Mononuclear cell (primary cell): ENCODE data around the gene LIMS4. TPM values are rescaled to one million over a fixed set of nuclear protein-coding genes. Genes with fewer than 3 reads are reported as not detected.
"Not testable (repeated sequence)": the region's sequence is repeated elsewhere in the genome, so short reads cannot be mapped to it uniquely, and the experiment has no call there.

ENCODE experiments used
- H3K27me3 ChIP-seq: 2 replicates; pipeline ENCODE4 v1.6.0; 2011; ENCODE audit warnings: low read length, control low read depth; ENCODE audit not compliant: insufficient read depth
- H3K4me1 ChIP-seq: 2 replicates; pipeline ENCODE4 v1.5.1; 2011; ENCODE audit warnings: mild to moderate bottlenecking, low read length, control low read depth; ENCODE audit not compliant: insufficient read depth
- H3K4me3 ChIP-seq: 2 replicates; pipeline ENCODE4 v1.5.1; 2011; ENCODE audit warnings: mild to moderate bottlenecking, low read length, moderate library complexity
- H3K9me3 ChIP-seq: 2 replicates; pipeline ENCODE4 v1.5.1; 2011; ENCODE audit warnings: low read depth, mild to moderate bottlenecking, control low read depth, low read length
- total RNA-seq: library from RNA; depleted of rRNA; stranded (reverse); fragments of >200 nt; gene quantifications from one replicate; pipeline ENCODE4 v1.2.3, GENCODE V29; 2012

Gene LIMS4
- total RNA-seq, 1 donor, result 0.10 TPM

DNA sequence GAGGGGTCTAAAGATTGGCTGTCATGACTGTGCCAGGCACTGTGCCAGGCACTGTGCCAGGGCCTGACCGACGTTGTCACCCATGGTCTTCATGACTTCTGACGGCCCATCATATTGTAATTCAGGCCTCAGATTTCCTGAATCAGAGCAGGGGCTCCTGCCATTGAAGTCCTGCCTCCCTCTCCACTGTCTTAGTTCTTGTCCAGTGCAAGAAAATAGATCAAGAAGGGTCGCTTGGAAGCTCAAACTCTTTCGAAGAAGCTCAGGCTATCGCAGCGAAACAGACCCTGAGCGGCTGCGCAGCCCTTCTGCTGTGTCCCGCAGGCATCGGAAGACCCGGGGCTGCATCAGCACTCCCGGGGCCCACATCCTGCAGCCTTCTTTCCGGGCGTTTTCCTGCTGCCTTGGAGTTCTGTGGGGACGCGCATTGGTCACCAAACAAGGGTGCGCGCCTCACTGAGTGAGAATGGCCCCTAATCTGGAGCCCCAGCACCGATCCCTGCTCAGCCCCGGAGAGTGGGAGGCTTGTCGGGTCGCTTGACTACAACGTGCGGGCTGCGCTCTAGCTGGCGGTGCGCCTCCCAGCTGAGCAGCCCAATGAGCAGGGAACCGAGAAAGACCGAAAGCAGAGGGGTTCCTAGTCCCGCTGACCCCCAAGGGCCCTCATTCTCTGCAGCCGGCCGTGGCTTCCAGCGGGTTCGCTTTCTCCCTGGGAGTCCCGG is 49.6 kb downstream of the LIMS4 start:
- not testable (repeated sequence) for H3K4me1 ChIP-seq, H3K9me3 ChIP-seq, H3K4me3 ChIP-seq, H3K27me3 ChIP-seq

DNA sequence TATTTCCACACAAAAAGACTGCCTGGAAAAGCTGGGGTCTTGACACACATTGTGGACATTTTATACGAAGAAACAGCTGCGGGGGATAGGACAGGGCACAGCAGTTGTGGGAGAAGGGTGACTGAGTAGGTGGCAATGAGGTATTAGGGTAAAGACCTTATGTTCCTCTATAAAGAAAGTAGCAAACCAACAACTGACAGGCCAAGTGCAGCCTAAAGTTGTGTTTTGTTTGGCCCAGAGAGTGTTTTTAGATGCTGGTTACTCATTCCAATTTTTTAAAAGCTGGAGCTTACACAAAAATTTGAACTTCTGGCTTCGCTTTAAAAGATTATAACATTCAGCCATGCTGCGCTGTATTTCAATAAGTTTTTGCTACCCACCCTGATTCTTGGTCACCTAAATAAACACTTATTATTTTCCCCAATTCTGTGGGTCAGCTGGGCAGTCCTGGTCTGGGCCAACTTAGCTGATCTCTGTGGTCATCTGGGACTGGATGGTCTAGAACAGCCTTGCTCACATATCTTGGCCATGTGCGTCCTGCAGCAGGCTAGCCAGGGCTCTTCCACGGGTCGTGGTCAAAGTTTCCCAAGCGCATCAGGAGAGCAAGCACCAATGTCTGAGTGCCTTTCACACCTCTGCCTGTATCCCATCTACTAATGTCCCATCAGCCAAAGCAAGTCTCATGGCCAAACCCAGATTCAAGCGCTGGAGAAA is 51.8 kb downstream of the LIMS4 start:
- H3K4me1 ChIP-seq, H3K4me3 ChIP-seq, H3K9me3 ChIP-seq: not testable (repeated sequence)

DNA sequence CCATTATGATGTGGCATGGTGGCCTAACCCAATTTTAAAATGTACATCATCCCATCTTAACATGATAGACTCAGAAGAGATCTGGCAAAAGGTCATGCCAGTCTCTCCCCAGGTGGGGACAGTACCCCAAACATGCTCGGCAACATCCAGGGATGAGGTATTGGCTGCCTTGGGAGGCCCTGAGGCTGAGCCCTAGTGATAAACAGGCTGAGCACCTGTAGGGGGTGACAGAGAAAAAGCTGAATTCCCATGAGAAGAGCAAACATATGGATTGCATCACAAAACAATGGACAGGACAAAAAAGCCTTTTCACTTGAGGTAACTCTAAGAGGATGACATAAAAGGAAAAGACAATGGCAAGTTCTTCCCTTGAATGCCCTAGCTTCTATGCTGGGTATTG is 65.5 kb downstream of the LIMS4 start:
- not testable (repeated sequence) for H3K4me1 ChIP-seq, H3K4me3 ChIP-seq, H3K9me3 ChIP-seq, H3K27me3 ChIP-seq

More for the DNA sequence above, 51.8 kb downstream of the LIMS4 start:
- H3K27me3 ChIP-seq, result not testable (repeated sequence)

DNA sequence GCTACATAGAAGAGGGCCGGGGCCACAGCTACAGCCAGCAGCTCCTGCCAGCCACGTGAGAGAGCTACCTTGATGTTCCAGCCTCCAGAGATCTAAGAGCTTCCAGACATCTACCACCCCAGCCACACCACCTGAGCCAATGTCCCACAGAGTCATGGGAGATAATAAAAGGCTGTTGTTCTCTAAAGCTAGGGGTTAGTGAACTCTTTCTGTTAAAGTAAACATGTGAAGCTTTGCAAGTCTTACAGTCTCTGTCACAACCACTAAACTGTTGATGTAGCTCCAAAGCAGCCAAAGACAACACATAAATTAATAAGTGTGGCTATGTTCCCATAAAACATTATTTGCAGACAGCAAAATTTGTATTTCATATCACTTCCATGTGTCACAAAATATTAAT is 67.6 kb downstream of the LIMS4 start:
- not testable (repeated sequence) for H3K4me3 ChIP-seq, H3K4me1 ChIP-seq, H3K27me3 ChIP-seq, H3K9me3 ChIP-seq

DNA sequence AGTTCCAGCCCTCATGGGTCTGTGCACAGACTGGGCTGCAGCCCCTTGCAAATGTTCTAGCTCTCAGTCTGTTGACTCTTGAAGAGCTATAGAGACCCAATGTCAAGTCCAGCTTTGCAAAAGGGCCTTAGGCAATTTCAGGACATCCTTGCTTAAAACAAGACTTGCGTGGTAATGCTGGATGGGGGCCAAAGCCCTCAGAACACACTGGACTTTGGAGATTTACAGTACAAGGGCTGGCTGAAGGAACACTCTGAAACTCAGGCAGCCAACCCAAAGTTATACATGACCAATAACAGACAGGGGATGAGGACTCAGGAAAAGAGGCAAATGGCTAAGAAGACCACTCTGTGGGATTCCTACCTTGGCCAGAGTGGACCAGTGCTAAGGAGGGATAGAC is 68.4 kb downstream of the LIMS4 start:
- H3K4me3 ChIP-seq, H3K4me1 ChIP-seq, H3K9me3 ChIP-seq, H3K27me3 ChIP-seq: not testable (repeated sequence)

DNA sequence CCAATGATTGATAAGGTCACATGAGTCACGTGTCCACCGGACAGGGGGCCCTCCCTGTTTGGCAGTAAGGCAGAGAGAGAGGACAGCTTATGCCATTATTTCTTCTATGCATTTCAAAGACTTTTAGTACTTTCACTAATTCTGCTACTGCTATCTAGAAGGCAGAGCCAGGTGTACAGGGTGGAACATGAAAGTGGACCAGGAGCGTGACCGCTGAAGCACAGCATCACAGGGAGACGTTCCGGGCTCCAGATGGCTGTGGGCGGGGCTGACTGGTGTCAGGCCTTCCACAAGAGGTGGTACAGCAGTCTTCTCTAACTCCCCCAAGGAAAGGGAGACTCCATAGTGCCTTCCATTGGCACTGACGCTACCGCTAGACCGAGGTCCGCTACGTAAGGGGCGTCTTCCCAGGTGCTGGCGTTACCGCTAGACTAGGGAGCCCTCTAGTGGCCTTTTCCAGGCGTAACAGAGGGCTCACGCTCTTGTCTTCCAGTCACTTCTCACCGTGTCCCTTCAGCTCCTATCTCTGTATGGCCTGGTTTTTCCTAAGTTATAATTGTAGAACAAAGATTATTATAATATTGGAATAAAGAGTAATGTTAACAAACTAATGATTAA is 71.5 kb downstream of the LIMS4 start:
- not testable (repeated sequence) for H3K4me1 ChIP-seq, H3K4me3 ChIP-seq, H3K27me3 ChIP-seq, H3K9me3 ChIP-seq

DNA sequence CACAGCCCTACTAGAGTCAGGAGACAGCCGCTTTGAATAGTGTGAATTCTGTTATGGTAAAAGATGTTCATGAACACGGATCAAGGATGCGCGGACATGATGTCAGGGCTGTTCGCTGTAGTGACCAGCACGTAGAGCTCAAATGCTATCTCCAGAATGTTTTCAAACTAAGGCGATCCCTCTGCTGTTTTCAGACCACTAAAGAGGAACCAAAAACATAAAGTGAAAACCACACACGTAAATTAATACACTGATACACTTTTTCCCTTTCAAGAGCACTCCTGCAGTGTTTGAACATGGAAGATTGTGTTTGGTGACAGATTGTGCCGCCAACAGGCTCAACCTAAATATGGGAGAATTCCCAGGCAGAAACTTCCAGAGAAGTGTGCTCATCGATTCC is 73.2 kb downstream of the LIMS4 start:
- not testable (repeated sequence) for H3K27me3 ChIP-seq, H3K4me1 ChIP-seq, H3K4me3 ChIP-seq, H3K9me3 ChIP-seq

DNA sequence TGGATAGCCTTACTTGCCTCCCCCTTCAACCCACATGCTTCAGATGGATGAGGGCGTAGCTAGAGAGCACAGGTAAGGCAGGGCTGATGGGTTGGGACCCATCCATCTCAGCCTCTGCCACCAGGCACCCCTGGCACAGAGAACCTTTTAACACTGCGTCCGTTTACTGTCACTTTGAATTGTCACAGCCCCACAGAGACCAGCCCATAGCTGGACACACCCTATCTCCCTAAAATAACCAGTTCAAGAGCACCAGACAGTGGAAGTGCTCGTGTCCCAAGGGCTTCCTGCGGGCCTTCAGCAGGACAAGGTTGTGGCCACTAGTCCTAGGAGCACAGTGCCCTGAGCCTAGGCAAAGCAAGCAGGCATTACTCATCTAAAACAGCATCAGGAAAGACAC is 76.6 kb downstream of the LIMS4 start:
- not testable (repeated sequence) for H3K27me3 ChIP-seq, H3K9me3 ChIP-seq, H3K4me1 ChIP-seq, H3K4me3 ChIP-seq

Other genes starting within 250 kb of the LIMS4 start
- gene RGPD6, start 104.4 kb upstream of the LIMS4 start, total RNA-seq, result 103 TPM
- gene BUB1, start 205.2 kb upstream of the LIMS4 start, total RNA-seq, result 6.0 TPM